GM12873 (cell line): ENCODE data around the gene GAS2.

Experiments used
- CTCF ChIP-seq: IDR thresholded peaks from 2 replicates; pipeline ENCODE4 v1.5.1; 2012; ENCODE audit warnings: low read depth, mild to moderate bottlenecking, moderate library complexity, low read length, control low read depth; ENCODE audit not compliant: insufficient read depth; ENCODE audit errors: missing control alignments

Gene GAS2

GRCh38 chr11:22787551-22788162, 121.2 kb downstream of the GAS2 start:
- TF ChIP-seq CTCF = peak; percentile 56

GRCh38 chr11:22792497-22792896, 126.1 kb downstream of the GAS2 start:
- no peak for TF ChIP-seq CTCF

- TF ChIP-seq CTCF = no peak
Observed at GRCh38 chr11:22795914-22796313, 129.5 kb downstream of the GAS2 start.

GRCh38 chr11:22797047-22797446, 130.6 kb downstream of the GAS2 start:
- TF ChIP-seq CTCF = no peak

- TF ChIP-seq CTCF = no peak
Observed at GRCh38 chr11:22798901-22799300, 132.5 kb downstream of the GAS2 start.

GRCh38 chr11:22800482-22800881, 134.1 kb downstream of the GAS2 start:
- TF ChIP-seq CTCF = no peak

GRCh38 chr11:22802861-22803260, 136.4 kb downstream of the GAS2 start:
- TF ChIP-seq CTCF = no peak
